ENCODE measurements around the gene ABCA9. TPM values are rescaled to one million over a fixed set of nuclear protein-coding genes. Genes with fewer than 3 reads are reported as not detected.
"Not testable (repeated sequence)": the region's sequence is repeated elsewhere in the genome, so short reads cannot be mapped to it uniquely, and the experiment has no call there.

The ABCA9 gene
- total RNA-seq, 1 donor from 2014 or later: 14.6 TPM

DNA sequence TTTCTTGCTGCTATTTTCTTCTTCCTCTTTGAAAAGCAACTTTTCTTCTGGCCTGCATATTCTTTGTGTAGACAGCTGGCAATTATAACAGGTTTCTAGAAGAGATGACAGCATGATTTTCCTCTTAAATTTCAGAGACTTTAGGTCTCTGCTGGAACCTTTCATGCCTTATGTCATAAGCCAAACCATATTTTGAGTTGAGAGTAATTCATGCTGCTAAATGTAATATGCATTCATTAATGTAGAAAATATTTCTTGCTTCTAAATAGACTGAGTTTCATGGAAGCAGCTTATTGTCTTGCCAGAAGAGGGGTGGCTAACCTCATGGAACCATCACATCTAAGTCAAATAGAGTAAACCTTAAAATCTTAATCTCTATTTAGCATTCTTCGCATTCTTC, 25.9 kb upstream of the ABCA9 start:
- Histone ChIP-seq H3K4me1 (no peaks in the 10 kb centered on the region), H3K27me3 (ENCODE audit: low read depth) (no peaks in the 10 kb centered on the region), H3K36me3 (peaks cover 11% of the 10 kb centered on the region), H3K9me3 (no peaks in the 10 kb centered on the region), H3K27ac (no peak overlapping the region), H3K4me3 (no peak overlapping the region)
- no peak for TF ChIP-seq CTCF (IDR thresholded peaks at IDR 0.05)
- intact Hi-C loops (cut with DNase I): no loop called here
- DNase-seq (no peak), ATAC-seq (no peak)

DNA sequence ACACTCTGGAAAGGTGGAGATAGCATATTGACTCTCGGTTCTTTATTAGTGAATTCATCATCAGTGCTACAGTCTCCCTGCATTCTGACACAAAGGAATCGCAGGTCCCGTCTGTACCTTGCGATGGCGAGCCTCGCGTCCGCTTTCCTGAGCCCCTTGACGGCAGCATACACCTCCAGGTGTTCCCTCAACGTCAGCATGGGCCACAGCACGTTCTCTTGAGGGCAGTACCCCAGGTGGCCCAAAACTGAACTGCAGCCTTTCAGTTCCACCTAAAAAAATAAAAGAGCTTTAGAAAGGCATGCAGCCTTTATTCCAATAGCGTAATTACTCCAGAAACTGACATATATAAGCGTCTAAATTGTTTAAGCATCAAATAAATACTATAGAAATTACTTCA, 24.2 kb upstream of the ABCA9 start:
- Histone ChIP-seq H3K27me3 (ENCODE audit: low read depth) (no peaks in the 10 kb centered on the region), H3K36me3 (peaks cover 20% of the 10 kb centered on the region), H3K4me3 (no peak overlapping the region), H3K27ac (no peak overlapping the region), H3K9me3 (no peaks in the 10 kb centered on the region), H3K4me1 (no peaks in the 10 kb centered on the region)
- intact Hi-C loops (cut with DNase I): no loop called here
- DNase-seq (no peak), ATAC-seq (no peak)
- peak; percentile 18 for TF ChIP-seq CTCF (IDR thresholded peaks at IDR 0.05)

DNA sequence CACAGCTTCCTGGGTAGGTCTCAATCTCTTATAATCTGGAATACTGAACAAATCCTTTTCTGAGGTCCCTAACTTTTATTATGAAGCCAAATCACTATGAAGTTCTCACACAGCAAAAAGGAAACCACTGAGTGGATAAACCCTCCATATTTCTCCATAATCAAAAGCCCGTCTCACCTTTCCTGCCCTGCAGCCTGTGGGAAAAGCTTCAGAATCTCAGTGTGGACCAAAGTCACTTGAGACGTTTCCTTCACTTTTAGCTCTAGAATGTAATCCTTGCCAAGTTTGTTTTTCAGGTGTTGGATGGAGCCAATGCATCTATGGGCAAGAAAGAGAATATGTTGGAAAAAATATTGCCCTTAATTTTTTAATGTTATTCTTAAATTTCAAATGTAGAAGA, 22.0 kb upstream of the ABCA9 start:
- Histone ChIP-seq H3K36me3 (peaks cover 20% of the 10 kb centered on the region), H3K4me1 (no peaks in the 10 kb centered on the region), H3K4me3 (no peak overlapping the region), H3K27me3 (ENCODE audit: low read depth) (no peaks in the 10 kb centered on the region), H3K9me3 (no peaks in the 10 kb centered on the region), H3K27ac (no peak overlapping the region)
- no peak for ATAC-seq
- intact Hi-C loops (cut with DNase I): no loop called here
- no peak for DNase-seq
- no peak for TF ChIP-seq CTCF (IDR thresholded peaks at IDR 0.05)

- peaks cover 20% of the 10 kb centered on the region for H3K36me3 ChIP-seq
- no peak for TF ChIP-seq CTCF (IDR thresholded peaks at IDR 0.05)
- H3K9me3 ChIP-seq: peaks cover 5% of the 10 kb centered on the region
- H3K4me3 ChIP-seq: no peak overlapping the region
- ATAC-seq: no peak
- no peak for DNase-seq
- no peaks in the 10 kb centered on the region for H3K4me1 ChIP-seq
- intact Hi-C loops (cut with DNase I): no loop called here
- no peak overlapping the region for H3K27ac ChIP-seq
- H3K27me3 ChIP-seq (ENCODE audit: low read depth): no peaks in the 10 kb centered on the region
These were observed 18.1 kb upstream of the ABCA9 start for GRCh38 chr17:69078864-69079263.

- Histone ChIP-seq H3K4me1 (no peaks in the 10 kb centered on the region), H3K27me3 (ENCODE audit: low read depth) (no peaks in the 10 kb centered on the region), H3K27ac (no peak overlapping the region), H3K9me3 (peaks cover 5% of the 10 kb centered on the region), H3K4me3 (no peak overlapping the region), H3K36me3 (peaks cover 7% of the 10 kb centered on the region)
- intact Hi-C loops (cut with DNase I): no loop called here
- no peak for TF ChIP-seq CTCF (IDR thresholded peaks at IDR 0.05)
- DNase-seq (no peak), ATAC-seq (no peak)
These were observed 15.1 kb upstream of the ABCA9 start for GRCh38 chr17:69075823-69076222.

DNA sequence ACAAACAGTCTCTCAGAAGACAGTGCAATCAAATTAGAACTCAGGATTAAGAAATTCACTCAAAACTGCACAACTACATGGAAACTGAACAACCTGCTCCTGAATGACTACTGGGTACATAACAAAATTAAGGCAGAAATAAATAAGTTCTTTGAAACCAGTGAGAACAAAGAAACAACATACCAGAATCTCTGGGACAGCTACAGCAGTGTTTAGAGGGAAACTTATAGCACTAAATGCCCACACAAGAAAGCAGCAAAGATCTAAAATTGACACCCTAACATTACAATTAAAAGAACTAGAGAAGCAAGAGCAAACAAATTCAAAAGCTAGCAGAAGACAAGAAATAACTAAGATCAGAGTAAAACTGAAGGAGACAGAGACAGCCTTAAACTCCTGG, 12.7 kb upstream of the ABCA9 start:
- H3K4me1 ChIP-seq; H3K4me3 ChIP-seq; intact Hi-C loops (cut with DNase I); H3K27ac ChIP-seq; H3K36me3 ChIP-seq; H3K9me3 ChIP-seq; H3K27me3 ChIP-seq (ENCODE audit: low read depth); ATAC-seq; DNase-seq: not testable (repeated sequence)

- H3K36me3 ChIP-seq; ATAC-seq; H3K4me3 ChIP-seq; H3K9me3 ChIP-seq; intact Hi-C loops (cut with DNase I); H3K27ac ChIP-seq; H3K27me3 ChIP-seq (ENCODE audit: low read depth); H3K4me1 ChIP-seq; DNase-seq: not testable (repeated sequence)
These were observed 12.1 kb upstream of the ABCA9 start for GRCh38 chr17:69072803-69073256.

- intact Hi-C loops (cut with DNase I); H3K27ac ChIP-seq; H3K4me1 ChIP-seq; H3K27me3 ChIP-seq (ENCODE audit: low read depth); DNase-seq; H3K9me3 ChIP-seq; H3K36me3 ChIP-seq; H3K4me3 ChIP-seq; ATAC-seq: not testable (repeated sequence)
These were observed 10.5 kb upstream of the ABCA9 start for GRCh38 chr17:69071233-69071586.

GRCh38 chr17:69070378-69071232, 9.9 kb upstream of the ABCA9 start:
- H3K4me3 ChIP-seq; H3K4me1 ChIP-seq; H3K27me3 ChIP-seq (ENCODE audit: low read depth); ATAC-seq; H3K27ac ChIP-seq; H3K36me3 ChIP-seq; intact Hi-C loops (cut with DNase I); DNase-seq; H3K9me3 ChIP-seq: not testable (repeated sequence)

Data from lower lobe of right lung (tissue), 2 donors.